HEK293 (cell line): ENCODE results near the gene EML1.

Source experiments
- GLIS2 ChIP-seq: fragments of 450-650 bp; formaldehyde crosslinking; IDR thresholded peaks from 2 replicates; pipeline ENCODE4 v1.5.1; 2016; ENCODE audit warnings: missing biosample characterization, missing genetic modification characterization
- HOXD13 ChIP-seq: sonication (generic); formaldehyde crosslinking; IDR thresholded peaks from 2 replicates; pipeline ENCODE4 v1.8.0; 2022; ENCODE audit warnings: missing genetic modification reagents, borderline replicate concordance
- KLF8 ChIP-seq: fragments of 450-650 bp; formaldehyde crosslinking; IDR thresholded peaks from 2 replicates; pipeline ENCODE4 v1.5.1; 2016; ENCODE audit warnings: missing biosample characterization, missing genetic modification characterization
- PATZ1 ChIP-seq: fragments of 450-650 bp; formaldehyde crosslinking; IDR thresholded peaks from 2 replicates; pipeline ENCODE4 v1.5.1; 2016; ENCODE audit warnings: missing biosample characterization, missing genetic modification characterization
- SP2 ChIP-seq: fragments of 450-650 bp; formaldehyde crosslinking; IDR thresholded peaks from 2 replicates; pipeline ENCODE4 v1.5.1; 2016; ENCODE audit warnings: missing biosample characterization, missing genetic modification characterization
- ZBTB26 ChIP-seq: fragments of 450-650 bp; formaldehyde crosslinking; optimal IDR thresholded peaks from 2 replicates; pipeline ENCODE3; 2016; ENCODE audit warnings: missing biosample characterization, mild to moderate bottlenecking, missing genetic modification characterization
- ZFP69B ChIP-seq: fragments of 450-650 bp; formaldehyde crosslinking; IDR thresholded peaks from 2 replicates; pipeline ENCODE4 v1.5.1; 2016; ENCODE audit warnings: missing biosample characterization, missing genetic modification characterization
- ZNF239 ChIP-seq: fragments of 450-650 bp; formaldehyde crosslinking; IDR thresholded peaks from 2 replicates; pipeline ENCODE4 v1.5.1; 2016; ENCODE audit warnings: missing biosample characterization, missing genetic modification characterization
- ZNF248 ChIP-seq: fragments of 450-650 bp; formaldehyde crosslinking; IDR thresholded peaks from 2 replicates; pipeline ENCODE4 v1.5.1; 2017; ENCODE audit warnings: missing biosample characterization, missing genetic modification characterization
- ZNF341 ChIP-seq: fragments of 450-650 bp; formaldehyde crosslinking; IDR thresholded peaks from 2 replicates; pipeline ENCODE4; 2016; ENCODE audit warnings: low read depth, missing biosample characterization, missing genetic modification characterization
- ZNF398 ChIP-seq: fragments of 450-650 bp; formaldehyde crosslinking; IDR thresholded peaks from 2 replicates; pipeline ENCODE4 v1.5.1; 2017; ENCODE audit warnings: missing biosample characterization, missing genetic modification characterization
- ZNF449 ChIP-seq: fragments of 450-650 bp; formaldehyde crosslinking; IDR thresholded peaks from 2 replicates; pipeline ENCODE4 v1.5.1; 2017; ENCODE audit warnings: missing biosample characterization, mild to moderate bottlenecking, missing genetic modification characterization, moderate library complexity
- ZNF530 ChIP-seq: fragments of 450-650 bp; formaldehyde crosslinking; IDR thresholded peaks from 2 replicates; pipeline ENCODE4 v1.5.1; 2016; ENCODE audit warnings: low read depth, missing biosample characterization, missing genetic modification characterization
- ZNF571 ChIP-seq: fragments of 450-650 bp; formaldehyde crosslinking; IDR thresholded peaks from 2 replicates; pipeline ENCODE4 v1.5.0; 2017; ENCODE audit warnings: missing biosample characterization, missing genetic modification characterization
- ZNF596 ChIP-seq: fragments of 450-650 bp; IDR thresholded peaks from 2 replicates; pipeline ENCODE4 v1.5.0; 2018; ENCODE audit warnings: missing biosample characterization, mild to moderate bottlenecking, missing genetic modification characterization, moderate library complexity
- ZNF600 ChIP-seq: fragments of 450-650 bp; formaldehyde crosslinking; IDR thresholded peaks from 2 replicates; pipeline ENCODE4 v1.5.1; 2016; ENCODE audit warnings: missing biosample characterization, missing genetic modification characterization
- ZNF677 ChIP-seq: fragments of 450-650 bp; IDR thresholded peaks from 2 replicates; pipeline ENCODE4 v1.5.0; 2018; ENCODE audit warnings: missing biosample characterization, mild to moderate bottlenecking, missing genetic modification characterization, moderate library complexity
- ZNF701 ChIP-seq: fragments of 450-650 bp; formaldehyde crosslinking; IDR thresholded peaks from 2 replicates; pipeline ENCODE4 v1.5.1; 2016; ENCODE audit warnings: missing biosample characterization, missing genetic modification characterization
- ZNF747 ChIP-seq: fragments of 450-650 bp; formaldehyde crosslinking; IDR thresholded peaks from 2 replicates; pipeline ENCODE4 v1.5.1; 2016; ENCODE audit warnings: missing biosample characterization, missing genetic modification characterization
- ZSCAN30 ChIP-seq: fragments of 450-650 bp; IDR thresholded peaks from 2 replicates; pipeline ENCODE4 v1.5.1; 2018; ENCODE audit warnings: missing biosample characterization, mild to moderate bottlenecking, missing genetic modification characterization, moderate library complexity

The EML1 gene

GRCh38 chr14:99971087-99971940 is 178.1 kb downstream of the EML1 start (continued):
- TF ChIP-seq ZNF600 (tag by site-specific recombination) (no peak), ZNF239 (tag by site-specific recombination) (no peak), ZFP69B (tag by site-specific recombination) (peak; percentile 86), ZNF248 (no peak), ZNF530 (tag by site-specific recombination) (no peak), ZNF341 (peak; percentile 94), HOXD13 (CRISPR knock-in tag) (no peak), ZNF677 (no peak), ZNF571 (tag by site-specific recombination) (no peak), GLIS2 (tag by site-specific recombination) (peak; percentile 52; the same call in 1 of the 2 replicates), ZNF398 (tag by site-specific recombination) (no peak), ZSCAN30 (tag by site-specific recombination) (no peak; the same call in 1 of the 2 replicates), SP2 (0 out of 2 replicates have a peak, but pooled peaks have one; percentile 17), ZNF596 (no peak), PATZ1 (tag by site-specific recombination) (0 out of 2 replicates have a peak, but pooled peaks have one; percentile 21), ZNF701 (tag by site-specific recombination) (no peak), ZNF747 (no peak), ZNF449 (peak; percentile 48; the same call in 1 of the 2 replicates), KLF8 (tag by site-specific recombination) (peak; percentile 60; the same call in 1 of the 2 replicates), ZBTB26 (tag by site-specific recombination) (peak; percentile 90)
